K562 (cell line): Measurements from ENCODE around the gene IKBKE. TPM values are rescaled to one million over a fixed set of nuclear protein-coding genes. Genes with fewer than 3 reads are reported as not detected.

Experiments
- HMG20A ChIP-seq: fragments of 450-650 bp; formaldehyde crosslinking; conservative IDR thresholded peaks from 2 replicates; pipeline ENCODE4 v1.4.0; 2020; ENCODE audit warnings: mild to moderate bottlenecking, mixed read lengths
- L3MBTL2 ChIP-seq: fragments of 450-650 bp; IDR thresholded peaks from 2 replicates; pipeline ENCODE4 v1.6.1; 2016; ENCODE audit warnings: mild to moderate bottlenecking, moderate library complexity
- polyA plus RNA-seq, 8 experiments: library from polyadenylated mRNA; depleted of rRNA in 4 of 8; stranded (reverse) in 5 of 8; unstranded in 3 of 8; fragments of >200 nt; fragmentation: Nextera tagmentation in 2 of 8; fragmentation: Illumina TruSeq in 1 of 8; extraction: Ambion mirVana in 2 of 8; extraction: Trizol in 1 of 8; gene quantifications; 2 replicates each; pipeline versions ENCODE4 v1.2.1 to v1.2.3, GENCODE V29; 2011 to 2014; ENCODE audit warnings: inconsistent platforms in 1 of 8, missing spikeins in 1 of 8
- total RNA-seq, 7 experiments: library from RNA; depleted of rRNA in 6 of 7; stranded (reverse); fragments of >200 nt in 6 of 7; fragmentation: Illumina TruSeq in 2 of 7; extraction: Trizol in 2 of 7; gene quantifications; 2 replicates each; pipeline versions ENCODE4 v1.2.1 to v1.2.3, GENCODE V29; 2011 to 2021; ENCODE audit warnings: low replicate concordance in 1 of 7
- TF ChIP-seq, protein P1 (sequence below): fragments of 250-450 bp; sonication (Bioruptor Pico); IDR thresholded peaks from 2 replicates; pipeline ENCODE4 v1.8.0; 2022; ENCODE audit warnings: moderate library complexity, mild to moderate bottlenecking, inconsistent platforms
- TF ChIP-seq, protein P2 (sequence below): fragments of 200-800 bp; sonication (Bioruptor generic); IDR thresholded peaks from 2 replicates; pipeline ENCODE4 v1.6.1; 2016; ENCODE audit warnings: missing genetic modification characterization, missing compliant biosample characterization

The IKBKE gene
- total and polyA plus RNA-seq, 9 of the 15 experiments (the other 6 are each of a cell fraction or from before 2014, with no cell fraction given) = 2.3 to 9.0 (median 4.8) TPM

DNA sequence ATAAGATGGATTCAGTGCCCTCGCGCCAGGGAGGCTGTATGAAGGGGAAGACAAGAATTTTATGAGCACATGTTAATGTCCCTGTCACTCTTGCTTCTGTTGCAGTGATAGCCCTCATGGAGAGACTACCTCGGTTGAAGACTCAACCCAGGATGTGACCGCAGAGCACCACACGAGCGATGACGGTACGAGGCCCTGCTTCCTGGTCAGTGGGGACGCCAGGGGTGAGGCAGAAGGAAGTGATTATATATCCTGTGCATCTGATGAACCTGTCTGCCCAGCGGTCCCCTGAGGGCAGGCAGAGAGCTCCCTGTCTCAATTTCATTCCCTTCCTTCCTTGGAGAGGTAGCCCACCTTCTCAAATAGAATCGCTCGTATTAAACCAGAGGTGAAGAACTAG is 20.0 kb upstream of the IKBKE start (continued):
- TF ChIP-seq, protein P1, sequence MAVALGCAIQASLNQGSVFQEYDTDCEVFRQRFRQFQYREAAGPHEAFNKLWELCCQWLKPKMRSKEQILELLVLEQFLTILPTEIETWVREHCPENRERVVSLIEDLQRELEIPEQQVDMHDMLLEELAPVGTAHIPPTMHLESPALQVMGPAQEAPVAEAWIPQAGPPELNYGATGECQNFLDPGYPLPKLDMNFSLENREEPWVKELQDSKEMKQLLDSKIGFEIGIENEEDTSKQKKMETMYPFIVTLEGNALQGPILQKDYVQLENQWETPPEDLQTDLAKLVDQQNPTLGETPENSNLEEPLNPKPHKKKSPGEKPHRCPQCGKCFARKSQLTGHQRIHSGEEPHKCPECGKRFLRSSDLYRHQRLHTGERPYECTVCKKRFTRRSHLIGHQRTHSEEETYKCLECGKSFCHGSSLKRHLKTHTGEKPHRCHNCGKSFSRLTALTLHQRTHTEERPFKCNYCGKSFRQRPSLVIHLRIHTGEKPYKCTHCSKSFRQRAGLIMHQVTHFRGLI = no peak
- TF ChIP-seq, protein P2, sequence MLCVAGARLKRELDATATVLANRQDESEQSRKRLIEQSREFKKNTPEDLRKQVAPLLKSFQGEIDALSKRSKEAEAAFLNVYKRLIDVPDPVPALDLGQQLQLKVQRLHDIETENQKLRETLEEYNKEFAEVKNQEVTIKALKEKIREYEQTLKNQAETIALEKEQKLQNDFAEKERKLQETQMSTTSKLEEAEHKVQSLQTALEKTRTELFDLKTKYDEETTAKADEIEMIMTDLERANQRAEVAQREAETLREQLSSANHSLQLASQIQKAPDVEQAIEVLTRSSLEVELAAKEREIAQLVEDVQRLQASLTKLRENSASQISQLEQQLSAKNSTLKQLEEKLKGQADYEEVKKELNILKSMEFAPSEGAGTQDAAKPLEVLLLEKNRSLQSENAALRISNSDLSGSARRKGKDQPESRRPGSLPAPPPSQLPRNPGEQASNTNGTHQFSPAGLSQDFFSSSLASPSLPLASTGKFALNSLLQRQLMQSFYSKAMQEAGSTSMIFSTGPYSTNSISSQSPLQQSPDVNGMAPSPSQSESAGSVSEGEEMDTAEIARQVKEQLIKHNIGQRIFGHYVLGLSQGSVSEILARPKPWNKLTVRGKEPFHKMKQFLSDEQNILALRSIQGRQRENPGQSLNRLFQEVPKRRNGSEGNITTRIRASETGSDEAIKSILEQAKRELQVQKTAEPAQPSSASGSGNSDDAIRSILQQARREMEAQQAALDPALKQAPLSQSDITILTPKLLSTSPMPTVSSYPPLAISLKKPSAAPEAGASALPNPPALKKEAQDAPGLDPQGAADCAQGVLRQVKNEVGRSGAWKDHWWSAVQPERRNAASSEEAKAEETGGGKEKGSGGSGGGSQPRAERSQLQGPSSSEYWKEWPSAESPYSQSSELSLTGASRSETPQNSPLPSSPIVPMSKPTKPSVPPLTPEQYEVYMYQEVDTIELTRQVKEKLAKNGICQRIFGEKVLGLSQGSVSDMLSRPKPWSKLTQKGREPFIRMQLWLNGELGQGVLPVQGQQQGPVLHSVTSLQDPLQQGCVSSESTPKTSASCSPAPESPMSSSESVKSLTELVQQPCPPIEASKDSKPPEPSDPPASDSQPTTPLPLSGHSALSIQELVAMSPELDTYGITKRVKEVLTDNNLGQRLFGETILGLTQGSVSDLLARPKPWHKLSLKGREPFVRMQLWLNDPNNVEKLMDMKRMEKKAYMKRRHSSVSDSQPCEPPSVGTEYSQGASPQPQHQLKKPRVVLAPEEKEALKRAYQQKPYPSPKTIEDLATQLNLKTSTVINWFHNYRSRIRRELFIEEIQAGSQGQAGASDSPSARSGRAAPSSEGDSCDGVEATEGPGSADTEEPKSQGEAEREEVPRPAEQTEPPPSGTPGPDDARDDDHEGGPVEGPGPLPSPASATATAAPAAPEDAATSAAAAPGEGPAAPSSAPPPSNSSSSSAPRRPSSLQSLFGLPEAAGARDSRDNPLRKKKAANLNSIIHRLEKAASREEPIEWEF (CRISPR knock-in tag) = no peak
- TF ChIP-seq L3MBTL2 (no peak), HMG20A (CRISPR knock-in tag) (no peak)
